Islet precursor cell (in vitro differentiated cells): ENCODE data around the gene DNAJB8.
A peak's percentile ranks its signal among the peaks of the same experiment; 100 is the strongest.

Experiments
- DNase-seq: peaks from one replicate; pipeline ENCODE4 v3.0.0-alpha.2; 2018

Gene DNAJB8

DNA sequence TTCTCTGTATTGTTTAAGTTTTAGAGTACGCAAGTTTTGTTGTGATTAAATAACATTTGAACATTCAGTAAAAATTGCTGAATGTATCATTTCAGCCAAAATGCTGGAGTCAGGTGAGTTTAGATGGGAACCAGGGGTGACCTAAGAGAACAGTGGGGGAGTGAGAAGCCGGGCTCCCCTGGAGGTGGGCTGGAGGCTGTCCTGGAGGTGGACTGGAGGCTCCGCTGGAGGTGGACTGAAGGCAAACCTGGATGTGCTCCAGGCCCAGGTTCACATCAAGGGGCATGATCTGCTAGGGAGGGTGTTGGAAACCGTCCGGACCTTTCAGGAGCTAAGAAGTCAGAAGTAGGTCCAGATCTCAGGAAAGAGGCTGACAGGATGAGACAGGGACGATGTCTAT lies 23.7 kb downstream of the DNAJB8 start:
- DNase-seq: no peak

GRCh38 chr3:128442070-128442469 lies 24.6 kb downstream of the DNAJB8 start:
- peak; percentile 78 for DNase-seq

- no peak for DNase-seq
These were observed 27.5 kb downstream of the DNAJB8 start for GRCh38 chr3:128439226-128439625.

DNA sequence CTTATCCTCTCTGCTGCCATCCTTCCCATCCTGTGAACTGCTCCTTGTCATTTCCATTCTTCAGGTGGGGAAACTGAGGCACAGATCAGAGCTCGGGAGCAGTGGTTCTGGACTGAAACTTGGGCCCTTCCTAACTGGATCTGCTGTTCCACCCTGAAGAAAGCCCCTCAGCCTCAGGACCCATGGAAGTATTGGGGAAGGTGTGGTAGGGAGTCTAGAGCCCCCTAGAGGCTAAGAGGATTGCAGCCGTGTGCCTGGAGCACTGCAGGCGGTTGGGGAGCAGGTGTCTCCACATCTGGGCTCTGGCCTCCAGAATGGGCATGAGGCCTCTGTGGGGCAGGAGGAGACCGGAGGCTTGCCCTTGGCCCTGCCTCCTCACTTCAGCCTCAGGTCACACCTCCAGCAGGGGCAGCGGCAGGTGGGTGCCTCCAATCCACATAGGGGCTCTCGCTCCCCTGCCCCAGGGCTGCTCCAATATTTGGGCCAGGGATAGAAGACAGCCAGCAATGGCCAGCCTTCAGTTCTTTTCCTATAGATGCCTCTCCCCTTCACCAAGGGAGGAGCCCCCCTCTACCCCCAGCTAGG lies 28.1 kb downstream of the DNAJB8 start:
- no peak for DNase-seq

DNA sequence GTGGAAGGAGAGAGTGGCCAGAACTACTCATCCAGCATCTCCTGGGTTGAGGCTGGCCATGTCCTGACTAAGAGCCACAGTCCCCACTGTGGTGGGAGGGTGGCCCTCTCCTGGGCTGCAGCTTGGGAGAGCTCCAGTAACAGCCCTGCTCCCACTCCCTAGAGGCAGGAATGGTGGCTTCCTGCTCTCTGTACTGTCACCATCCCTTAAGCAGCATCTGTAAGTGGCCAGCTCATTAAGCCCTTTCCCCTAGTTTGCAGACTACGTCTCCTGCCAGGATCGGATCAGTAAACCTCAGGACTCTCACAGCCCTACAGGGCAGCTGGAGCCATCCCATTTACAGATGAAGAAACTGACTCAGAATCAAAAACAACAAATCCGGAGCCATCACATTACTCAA lies 30.5 kb downstream of the DNAJB8 start:
- DNase-seq: peak; percentile 71

- peak; percentile 84 for DNase-seq
These were observed 31.1 kb downstream of the DNAJB8 start for GRCh38 chr3:128435561-128435960.

DNA sequence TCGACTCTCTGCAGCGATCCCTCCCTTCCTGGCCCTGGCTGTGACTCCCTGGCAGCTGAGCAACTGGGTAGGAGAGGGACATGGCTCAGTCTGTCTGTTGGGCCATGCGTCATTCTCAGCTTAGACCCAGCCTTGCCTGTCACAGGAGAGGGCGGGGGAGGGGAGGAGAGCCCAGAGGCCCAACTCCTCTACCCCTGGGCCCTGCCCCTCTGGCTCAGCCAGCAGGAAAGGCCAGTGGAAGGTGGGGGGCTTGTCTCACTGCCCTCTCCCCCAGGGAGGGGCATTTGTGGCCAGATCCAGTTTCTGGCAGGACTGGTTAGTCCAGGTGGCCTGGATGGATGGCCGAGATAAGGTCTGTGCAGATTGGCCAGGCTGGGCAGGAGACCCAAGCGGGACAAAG lies 31.6 kb downstream of the DNAJB8 start:
- peak; percentile 99 for DNase-seq

DNA sequence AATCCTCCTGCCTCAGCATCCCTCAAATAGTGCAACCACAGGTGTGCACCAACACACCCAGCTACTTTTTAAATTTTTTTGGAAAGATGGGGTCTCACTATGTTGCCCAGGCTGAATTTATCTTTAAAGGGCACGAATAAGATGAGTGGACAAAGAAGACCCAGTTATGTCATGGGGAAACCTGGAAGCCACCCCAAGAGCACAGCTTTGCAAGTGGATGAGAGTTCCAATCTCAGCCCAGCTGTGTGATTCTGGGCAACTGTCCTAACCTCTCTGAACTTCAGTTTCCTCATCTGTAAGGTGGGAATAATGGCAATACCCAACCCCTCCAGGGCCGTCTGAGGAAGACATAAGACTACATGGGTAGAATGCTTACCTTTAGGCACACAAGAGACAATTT lies 32.2 kb downstream of the DNAJB8 start:
- no peak for DNase-seq

DNA sequence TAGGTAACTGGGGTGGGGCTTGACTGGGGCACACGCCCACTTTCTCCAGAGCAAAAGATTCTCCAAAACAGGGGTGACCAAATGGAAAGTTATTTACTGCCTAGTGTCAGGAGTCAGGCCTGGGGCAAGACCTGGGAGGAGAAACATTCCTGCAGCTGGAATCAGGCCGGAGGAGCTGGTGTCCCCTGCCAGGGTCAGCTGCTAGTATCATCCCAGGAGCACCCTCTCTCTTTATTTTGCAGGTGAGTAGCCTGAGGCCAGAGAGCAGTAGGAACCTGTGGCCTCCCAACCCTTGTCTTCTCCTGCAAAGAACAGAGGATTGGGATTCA lies 32.9 kb downstream of the DNAJB8 start:
- peak; percentile 96 for DNase-seq

- peak; percentile 77 for DNase-seq
These were observed 33.5 kb downstream of the DNAJB8 start for GRCh38 chr3:128432971-128433836.

DNA sequence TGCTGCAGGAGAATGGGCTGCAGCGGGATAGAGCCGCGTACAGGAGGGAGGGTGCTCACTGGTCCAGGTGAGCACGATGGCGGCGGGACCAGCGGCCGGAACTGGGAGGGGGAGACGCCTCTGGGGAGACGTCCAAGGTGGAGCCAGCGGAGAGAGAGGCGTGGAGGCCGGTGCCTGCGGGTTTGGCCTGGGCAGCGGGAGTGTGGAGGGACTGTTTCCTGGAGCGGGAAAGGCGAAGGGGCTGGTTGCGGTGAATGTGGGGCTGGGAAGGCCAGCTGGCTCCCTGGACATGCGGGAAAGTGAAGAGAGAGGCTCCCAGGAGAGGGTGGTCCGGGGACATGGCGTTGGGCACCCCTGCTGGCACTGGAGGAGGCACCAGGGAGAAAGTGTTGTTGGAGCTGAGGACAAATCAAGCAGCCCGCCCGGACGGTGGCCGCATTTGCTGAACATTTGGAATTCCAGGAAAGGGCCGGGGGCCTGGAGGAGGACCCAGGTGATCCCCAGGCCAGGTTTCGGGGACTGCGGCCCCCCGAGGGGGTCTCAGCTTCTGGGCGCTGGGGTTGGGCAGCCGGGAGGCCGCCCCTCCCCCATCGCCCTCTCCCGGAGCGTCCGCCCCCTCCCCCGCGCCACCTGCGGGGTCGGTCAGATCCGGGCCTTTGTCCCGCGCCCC lies 34.3 kb downstream of the DNAJB8 start:
- peak; percentile 75 for DNase-seq

- no peak for DNase-seq
These were observed 34.8 kb downstream of the DNAJB8 start for GRCh38 chr3:128431803-128432300.

DNA sequence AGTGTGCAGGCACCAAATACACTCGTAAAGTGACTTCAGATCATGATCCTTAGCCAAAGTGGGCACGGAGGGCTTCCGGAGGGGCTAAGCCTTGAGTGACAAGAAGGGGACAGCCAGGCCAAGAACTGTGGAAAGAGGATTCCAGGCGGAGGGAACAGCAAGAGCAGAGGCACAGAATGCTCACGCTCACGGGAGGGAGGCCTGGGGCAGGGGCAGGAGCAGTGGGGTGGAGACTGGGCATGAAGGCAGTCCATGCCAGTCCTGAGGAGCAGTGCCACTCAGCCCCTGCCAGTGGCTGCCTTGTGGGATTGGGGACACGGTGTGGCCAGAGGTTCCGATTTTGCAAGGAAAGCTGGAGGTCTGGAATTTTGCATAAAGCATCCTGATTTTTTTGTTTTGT lies 36.0 kb downstream of the DNAJB8 start:
- no peak for DNase-seq

GRCh38 chr3:128430301-128430700 lies 36.4 kb downstream of the DNAJB8 start:
- DNase-seq: no peak

DNA sequence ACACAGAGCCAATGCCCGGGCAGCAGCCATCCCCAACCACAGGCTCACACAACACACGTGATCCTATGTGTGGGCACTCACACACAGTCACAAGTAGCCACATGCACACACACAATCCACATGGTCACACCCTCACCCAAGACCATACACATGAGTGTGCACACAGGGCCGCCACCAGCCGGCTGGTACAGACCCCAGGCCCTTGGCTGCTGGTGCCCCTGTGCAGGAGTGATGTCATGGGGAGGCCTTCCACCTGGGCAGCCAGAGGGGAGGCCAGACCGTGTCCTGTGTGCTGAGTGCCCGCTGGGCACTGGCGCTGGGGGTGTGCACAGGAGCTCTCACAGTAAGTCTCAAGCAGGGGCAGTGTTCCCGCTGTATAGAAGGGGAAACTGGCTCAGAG lies 36.9 kb downstream of the DNAJB8 start:
- no peak for DNase-seq

GRCh38 chr3:128429275-128429674 lies 37.4 kb downstream of the DNAJB8 start:
- no peak for DNase-seq

DNA sequence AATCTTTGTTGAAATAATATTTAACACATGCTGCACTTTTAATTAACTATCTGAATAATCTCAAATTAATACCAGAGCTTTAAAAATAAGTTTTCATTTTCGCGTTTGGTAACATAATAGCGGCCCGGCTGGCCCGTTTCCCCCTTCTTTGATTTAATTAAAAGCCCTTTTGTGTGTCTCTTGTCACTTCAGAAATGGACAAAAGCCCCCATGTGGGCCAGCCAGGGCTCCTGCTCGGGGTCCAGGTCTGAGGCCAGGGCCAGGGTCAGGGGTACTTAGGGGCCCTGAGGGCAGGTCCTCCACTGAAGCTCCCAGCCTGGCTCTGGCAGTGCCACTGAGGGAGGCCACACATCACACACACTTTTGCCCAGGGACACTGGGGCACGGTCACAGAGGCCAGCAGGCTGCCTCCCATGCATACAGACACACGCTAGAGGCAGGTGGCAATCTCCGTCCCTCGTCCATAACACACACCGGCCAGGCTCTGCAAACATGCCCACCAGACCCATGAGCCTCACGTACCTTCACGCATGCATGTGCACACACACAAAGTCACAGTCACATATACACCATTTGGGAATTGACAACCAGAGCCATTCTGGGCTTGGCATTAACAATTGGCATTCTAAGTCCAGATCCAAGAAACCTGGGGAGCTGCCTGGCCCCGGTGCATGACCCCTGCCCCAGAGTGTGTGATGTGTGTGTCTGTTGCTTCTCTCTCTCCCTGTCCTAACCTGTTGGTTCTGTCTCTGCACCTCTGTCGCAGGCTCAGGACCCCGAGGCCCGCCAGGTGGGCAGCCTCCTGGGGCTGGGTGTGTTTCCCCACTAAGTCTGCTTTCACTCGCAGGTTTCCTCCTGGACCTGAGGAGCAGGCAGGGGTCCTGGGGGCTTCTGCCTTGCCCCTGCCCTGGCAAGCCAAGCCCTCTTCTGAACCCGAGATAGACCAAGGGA lies 38.5 kb downstream of the DNAJB8 start:
- DNase-seq: no peak

- DNase-seq: no peak
These were observed 39.4 kb downstream of the DNAJB8 start for GRCh38 chr3:128427175-128427857.

- DNase-seq: peak; percentile 82
These were observed 40.4 kb downstream of the DNAJB8 start for GRCh38 chr3:128426128-128426921.

DNA sequence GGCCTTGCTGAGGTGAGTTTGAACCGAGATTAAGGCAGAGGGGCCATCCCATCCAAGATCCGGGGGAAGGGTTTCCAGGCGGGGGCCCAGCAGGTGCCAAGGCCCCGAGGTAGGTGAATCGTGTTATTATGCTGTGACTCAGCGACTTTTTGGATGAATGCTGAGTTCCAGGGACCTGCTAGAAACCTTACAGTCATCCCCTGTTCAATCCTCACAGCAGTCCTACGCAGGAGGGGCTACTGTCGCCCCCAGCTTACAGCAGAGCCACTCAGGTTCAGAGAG lies 40.9 kb downstream of the DNAJB8 start:
- DNase-seq: no peak

GRCh38 chr3:128425142-128425845 lies 41.4 kb downstream of the DNAJB8 start:
- no peak for DNase-seq
